ENCODE results near the gene TSTD2.
A peak's percentile ranks its signal among the peaks of the same experiment; 100 is the strongest.
"Not testable (repeated sequence)": the region's sequence is repeated elsewhere in the genome, so short reads cannot be mapped to it uniquely, and the experiment has no call there.

TSTD2 gene

GRCh38 chr9:97591535-97591934 lies 41.6 kb downstream of the TSTD2 start:
- TF ChIP-seq CSRNP3 (CRISPR knock-in tag; IDR thresholded peaks at IDR 0.05) (no peak), TSHZ2 (CRISPR knock-in tag; IDR thresholded peaks at IDR 0.05) (no peak), PATZ1 (CRISPR knock-in tag; IDR thresholded peaks at IDR 0.05; ENCODE audit: borderline replicate concordance) (no peak), CSDC2 (CRISPR knock-in tag; IDR thresholded peaks at IDR 0.05) (no peak), ZNF8 (CRISPR knock-in tag; IDR thresholded peaks at IDR 0.05) (no peak), OSR1 (CRISPR knock-in tag; IDR thresholded peaks at IDR 0.05) (no peak), PPARA (CRISPR knock-in tag; IDR thresholded peaks at IDR 0.05; ENCODE audit: borderline replicate concordance) (no peak), POU6F1 (CRISPR knock-in tag; IDR thresholded peaks at IDR 0.05; ENCODE audit: borderline replicate concordance, low read depth) (no peak), SNAI2 (CRISPR knock-in tag; IDR thresholded peaks at IDR 0.05) (no peak), RARB (CRISPR knock-in tag; IDR thresholded peaks at IDR 0.05) (no peak), ARNTL (CRISPR knock-in tag; IDR thresholded peaks at IDR 0.05; ENCODE audit: borderline replicate concordance, low read depth) (no peak), ZFP3 (CRISPR knock-in tag; IDR thresholded peaks at IDR 0.05) (no peak), ZC3H10 (CRISPR knock-in tag; IDR thresholded peaks at IDR 0.05) (no peak), ZNF70 (CRISPR knock-in tag; IDR thresholded peaks at IDR 0.05) (no peak)
- ATAC-seq, result no peak

GRCh38 chr9:97586909-97587308 lies 46.3 kb downstream of the TSTD2 start:
- peak; percentile 90 for TF ChIP-seq ZNF8 (CRISPR knock-in tag; IDR thresholded peaks at IDR 0.05)

GRCh38 chr9:97584778-97585177 lies 48.4 kb downstream of the TSTD2 start:
- not testable (repeated sequence) for ATAC-seq

More at GRCh38 chr9:97586909-97587308, 46.3 kb downstream of the TSTD2 start:
- ATAC-seq, result not testable (repeated sequence)

GRCh38 chr9:97581590-97581989 lies 51.6 kb downstream of the TSTD2 start:
- not testable (repeated sequence) for ATAC-seq

- ATAC-seq, result no peak
- TF ChIP-seq ZFP30 (CRISPR knock-in tag; IDR thresholded peaks at IDR 0.05) (no peak), ZFP3 (CRISPR knock-in tag; IDR thresholded peaks at IDR 0.05) (no peak), SNAI2 (CRISPR knock-in tag; IDR thresholded peaks at IDR 0.05) (no peak), OSR1 (CRISPR knock-in tag; IDR thresholded peaks at IDR 0.05) (no peak), TSHZ2 (CRISPR knock-in tag; IDR thresholded peaks at IDR 0.05) (no peak), ZNF70 (CRISPR knock-in tag; IDR thresholded peaks at IDR 0.05) (no peak), ZNF565 (CRISPR knock-in tag; conservative IDR thresholded peaks at IDR 0.05; ENCODE audit: low read depth) (no peak), ESRRG (CRISPR knock-in tag; IDR thresholded peaks at IDR 0.05) (no peak), PATZ1 (CRISPR knock-in tag; IDR thresholded peaks at IDR 0.05; ENCODE audit: borderline replicate concordance) (no peak), TOX (CRISPR knock-in tag; IDR thresholded peaks at IDR 0.05; ENCODE audit: borderline replicate concordance) (no peak), ZC3H10 (CRISPR knock-in tag; IDR thresholded peaks at IDR 0.05) (no peak), TCF4 (CRISPR knock-in tag; IDR thresholded peaks at IDR 0.05; ENCODE audit: borderline replicate concordance) (no peak), RARB (CRISPR knock-in tag; IDR thresholded peaks at IDR 0.05) (no peak), POU6F1 (CRISPR knock-in tag; IDR thresholded peaks at IDR 0.05; ENCODE audit: borderline replicate concordance, low read depth) (no peak), ZNF8 (CRISPR knock-in tag; IDR thresholded peaks at IDR 0.05) (no peak)
Measured at GRCh38 chr9:97579914-97580313, 53.3 kb downstream of the TSTD2 start.
